ENCODE results near the gene NADK2.

NADK2 gene

DNA sequence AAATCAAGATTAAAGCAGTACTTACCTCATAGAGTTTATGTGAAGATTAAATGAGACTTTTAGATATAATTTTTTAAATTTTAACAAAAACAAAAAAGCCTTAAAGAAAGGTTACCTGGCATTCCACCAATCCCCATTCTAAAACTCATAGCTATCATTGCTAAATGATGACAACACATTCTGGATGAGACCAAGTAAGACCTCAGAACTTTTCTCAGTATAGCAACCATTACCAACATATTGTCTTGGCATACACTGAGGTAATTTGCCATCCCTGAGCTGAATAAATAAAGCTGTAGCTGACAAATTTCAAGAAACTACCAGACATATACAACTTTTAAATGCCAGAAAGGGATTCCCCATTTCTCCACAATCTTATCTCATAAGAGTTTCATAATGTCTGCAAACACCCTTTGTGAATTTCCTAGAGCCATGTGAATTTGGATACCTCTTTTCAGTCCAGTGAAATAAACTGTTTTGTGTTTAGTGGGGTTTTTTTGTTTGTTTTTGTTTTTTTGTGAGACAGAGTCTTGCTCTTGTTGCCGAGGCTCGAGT lies 30.5 kb upstream of the NADK2 start:
- TF ChIP-seq TCF12 (IDR thresholded peaks at IDR 0.05; ENCODE audit: low read depth): no peak
- no peak for TF ChIP-seq ZBTB7A (IDR thresholded peaks at IDR 0.05; ENCODE audit: low read depth)
- TF ChIP-seq RAD21 (IDR thresholded peaks at IDR 0.05; ENCODE audit: low read depth): no peak
- TF ChIP-seq CREB1 (IDR thresholded peaks at IDR 0.05; ENCODE audit: low read depth): no peak
- TF ChIP-seq, protein P1, sequence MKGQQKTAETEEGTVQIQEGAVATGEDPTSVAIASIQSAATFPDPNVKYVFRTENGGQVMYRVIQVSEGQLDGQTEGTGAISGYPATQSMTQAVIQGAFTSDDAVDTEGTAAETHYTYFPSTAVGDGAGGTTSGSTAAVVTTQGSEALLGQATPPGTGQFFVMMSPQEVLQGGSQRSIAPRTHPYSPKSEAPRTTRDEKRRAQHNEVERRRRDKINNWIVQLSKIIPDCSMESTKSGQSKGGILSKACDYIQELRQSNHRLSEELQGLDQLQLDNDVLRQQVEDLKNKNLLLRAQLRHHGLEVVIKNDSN (IDR thresholded peaks at IDR 0.05): no peak
- TF ChIP-seq EP300 (IDR thresholded peaks at IDR 0.05; ENCODE audit: borderline replicate concordance): no peak
- no peak for TF ChIP-seq REST (IDR thresholded peaks at IDR 0.05; ENCODE audit: low read depth)
- TF ChIP-seq EGR1 (IDR thresholded peaks at IDR 0.05): no peak
- no peak for TF ChIP-seq FOXM1 (IDR thresholded peaks at IDR 0.05; ENCODE audit: borderline replicate concordance, low read depth)
- no peak for TF ChIP-seq CEBPB (IDR thresholded peaks at IDR 0.05)

DNA sequence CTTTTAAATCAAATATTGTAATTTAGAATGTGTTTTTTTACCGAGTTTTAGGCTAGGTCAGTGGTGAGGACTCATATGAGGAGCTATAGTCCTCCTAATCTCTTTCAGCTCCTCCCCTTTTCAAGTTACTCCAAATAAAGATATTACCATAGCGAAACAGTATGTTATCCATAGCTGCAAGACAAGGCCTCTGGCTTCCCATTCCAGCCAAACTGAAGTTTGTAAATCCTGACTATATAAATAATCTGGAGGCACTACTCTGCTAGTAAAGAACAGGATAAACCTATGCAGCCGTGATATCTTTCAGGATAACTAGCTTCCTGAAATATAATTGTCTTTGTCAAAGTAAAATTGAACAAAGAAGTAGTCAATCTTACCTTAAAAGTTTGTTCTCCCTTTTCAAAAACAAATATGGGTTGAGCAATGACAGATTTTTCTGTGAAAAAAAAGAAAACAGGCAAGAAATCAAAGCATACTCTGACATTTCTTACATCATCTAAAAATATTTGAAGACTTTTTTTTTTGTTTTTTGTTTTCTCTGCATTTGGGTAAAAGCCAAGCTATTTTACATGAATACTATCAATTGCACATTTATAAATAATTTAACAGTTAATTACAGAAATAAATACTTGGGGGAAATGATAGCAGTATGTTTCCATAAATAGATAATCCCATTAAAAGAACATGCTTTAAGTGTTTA lies 29.3 kb upstream of the NADK2 start:
- TF ChIP-seq TCF12 (IDR thresholded peaks at IDR 0.05; ENCODE audit: low read depth) (no peak), NFIC (IDR thresholded peaks at IDR 0.05) (no peak), ZBTB7A (IDR thresholded peaks at IDR 0.05; ENCODE audit: low read depth) (no peak), RAD21 (IDR thresholded peaks at IDR 0.05; ENCODE audit: low read depth) (no peak), CREB1 (IDR thresholded peaks at IDR 0.05; ENCODE audit: low read depth) (no peak), REST (IDR thresholded peaks at IDR 0.05; ENCODE audit: low read depth) (no peak), FOXM1 (IDR thresholded peaks at IDR 0.05; ENCODE audit: borderline replicate concordance, low read depth) (no peak), TAF1 (IDR thresholded peaks at IDR 0.05; ENCODE audit: low read depth) (no peak), YY1 (IDR thresholded peaks at IDR 0.05; ENCODE audit: low read depth) (no peak), TEAD4 (IDR thresholded peaks at IDR 0.05) (no peak), EGR1 (IDR thresholded peaks at IDR 0.05) (no peak), CEBPB (IDR thresholded peaks at IDR 0.05) (no peak), EP300 (IDR thresholded peaks at IDR 0.05; ENCODE audit: borderline replicate concordance) (no peak)
- TF ChIP-seq, protein P1 (IDR thresholded peaks at IDR 0.05): no peak
- TF ChIP-seq, protein P2, sequence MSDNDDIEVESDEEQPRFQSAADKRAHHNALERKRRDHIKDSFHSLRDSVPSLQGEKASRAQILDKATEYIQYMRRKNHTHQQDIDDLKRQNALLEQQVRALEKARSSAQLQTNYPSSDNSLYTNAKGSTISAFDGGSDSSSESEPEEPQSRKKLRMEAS (IDR thresholded peaks at IDR 0.05): no peak

GRCh38 chr5:36270175-36270574 lies 28.4 kb upstream of the NADK2 start:
- no peak for TF ChIP-seq REST (IDR thresholded peaks at IDR 0.05; ENCODE audit: low read depth)
- TF ChIP-seq TEAD4 (IDR thresholded peaks at IDR 0.05): no peak
- TF ChIP-seq FOXM1 (IDR thresholded peaks at IDR 0.05; ENCODE audit: borderline replicate concordance, low read depth): no peak
- no peak for TF ChIP-seq RAD21 (IDR thresholded peaks at IDR 0.05; ENCODE audit: low read depth)
- TF ChIP-seq EP300 (IDR thresholded peaks at IDR 0.05; ENCODE audit: borderline replicate concordance): no peak
- no peak for TF ChIP-seq CREB1 (IDR thresholded peaks at IDR 0.05; ENCODE audit: low read depth)
- TF ChIP-seq CEBPB (IDR thresholded peaks at IDR 0.05): no peak
- no peak for TF ChIP-seq ZBTB7A (IDR thresholded peaks at IDR 0.05; ENCODE audit: low read depth)
- TF ChIP-seq EGR1 (IDR thresholded peaks at IDR 0.05): no peak
- no peak for TF ChIP-seq TAF1 (IDR thresholded peaks at IDR 0.05; ENCODE audit: low read depth)
- no peak for TF ChIP-seq NFIC (IDR thresholded peaks at IDR 0.05)
- TF ChIP-seq, protein P1 (IDR thresholded peaks at IDR 0.05): no peak
- TF ChIP-seq, protein P2 (IDR thresholded peaks at IDR 0.05): no peak
- TF ChIP-seq YY1 (IDR thresholded peaks at IDR 0.05; ENCODE audit: low read depth): no peak
- TF ChIP-seq TCF12 (IDR thresholded peaks at IDR 0.05; ENCODE audit: low read depth): no peak
